ENCODE data around the gene STN1.

STN1 gene

GRCh38 chr10:103895411-103896186 lies 22.4 kb downstream of the STN1 start:
- no peak overlapping the region for H3K4me3 ChIP-seq (ENCODE audit: low read depth, low read length)

DNA sequence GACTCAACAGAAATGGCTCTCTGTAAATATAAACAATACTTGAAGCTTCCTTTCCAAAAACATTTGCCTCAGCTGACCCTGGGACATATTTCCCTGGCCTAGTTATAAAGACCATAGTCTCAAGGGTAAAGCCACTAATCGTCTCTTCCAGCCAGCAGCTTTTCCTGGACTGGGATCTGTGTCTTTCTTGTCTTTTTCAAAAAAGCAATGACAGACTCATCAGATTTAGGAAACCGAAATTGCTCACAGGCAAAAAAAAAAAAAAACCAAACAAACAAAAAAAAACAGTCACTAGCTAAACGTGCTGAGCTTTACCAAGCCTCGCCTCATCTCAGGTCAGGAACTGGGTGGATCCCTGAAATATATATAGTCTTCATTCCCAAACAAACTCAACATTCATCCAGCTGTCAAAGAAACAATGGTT lies 23.5 kb downstream of the STN1 start:
- no peak overlapping the region for H3K4me3 ChIP-seq (ENCODE audit: low read depth, low read length)

GRCh38 chr10:103893817-103894216 lies 24.2 kb downstream of the STN1 start:
- no peak overlapping the region for H3K4me3 ChIP-seq (ENCODE audit: low read depth, low read length)

- no peak overlapping the region for H3K4me3 ChIP-seq (ENCODE audit: low read depth, low read length)
These were observed 25.8 kb downstream of the STN1 start for GRCh38 chr10:103892181-103892580.

- H3K4me3 ChIP-seq (ENCODE audit: low read depth, low read length), result no peak overlapping the region
These were observed 27.3 kb downstream of the STN1 start for GRCh38 chr10:103890688-103891087.

- no peak overlapping the region for H3K4me3 ChIP-seq (ENCODE audit: low read depth, low read length)
These were observed 27.8 kb downstream of the STN1 start for GRCh38 chr10:103890194-103890658.

GRCh38 chr10:103889121-103889720 lies 28.8 kb downstream of the STN1 start:
- no peak overlapping the region for H3K4me3 ChIP-seq (ENCODE audit: low read depth, low read length)

DNA sequence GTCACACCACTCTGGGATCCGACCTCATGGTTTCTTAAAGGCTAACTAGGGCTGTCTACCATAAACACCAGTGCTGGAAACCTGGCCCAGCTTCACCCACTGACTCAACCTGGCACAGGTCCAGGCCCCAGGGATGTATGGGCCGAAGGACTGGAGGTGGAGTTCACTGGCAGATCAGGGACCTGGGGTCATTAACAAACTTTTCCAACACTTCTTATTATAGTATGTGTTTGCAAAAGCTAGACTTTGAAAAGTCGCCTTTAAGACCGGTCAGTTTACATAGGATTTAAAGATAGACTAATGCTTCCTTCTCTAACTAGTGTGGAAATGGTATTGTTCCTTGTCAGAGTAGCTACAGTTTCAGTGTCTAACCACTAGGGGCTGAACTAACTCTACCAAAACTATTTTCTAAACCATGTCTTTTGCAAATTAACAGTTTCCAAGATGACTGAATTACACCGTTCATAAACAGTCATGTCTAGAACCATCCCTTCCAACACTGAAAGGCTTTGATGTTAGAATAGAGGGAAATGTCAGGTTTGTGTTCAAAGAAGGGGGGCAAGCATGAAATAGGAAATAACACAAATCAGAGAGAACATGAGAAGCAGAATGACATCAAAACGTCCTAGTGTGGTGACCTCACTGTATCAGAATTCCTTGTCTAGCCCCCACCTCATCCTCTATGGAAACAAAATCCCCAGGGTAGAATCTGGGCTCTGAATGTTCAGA lies 29.7 kb downstream of the STN1 start:
- no peak overlapping the region for H3K4me3 ChIP-seq (ENCODE audit: low read depth, low read length)

DNA sequence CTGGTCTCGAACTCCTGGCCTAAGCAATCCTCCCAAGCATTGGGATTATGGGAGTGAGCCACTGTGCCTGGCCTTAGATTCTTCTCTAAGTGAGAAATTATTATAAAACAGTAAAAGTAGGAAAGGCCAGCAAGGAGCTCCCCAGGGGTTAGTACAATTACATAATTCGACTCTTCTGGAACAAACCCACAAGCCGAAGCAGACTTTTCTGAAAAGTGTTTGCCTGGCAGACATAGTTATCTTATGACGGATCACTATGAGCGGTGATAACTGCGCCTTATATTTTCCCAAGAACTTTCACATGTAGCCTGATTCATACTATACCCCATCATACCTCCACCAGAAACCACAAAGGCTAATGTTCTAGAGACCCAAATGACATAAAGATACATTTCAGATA lies 32.4 kb downstream of the STN1 start:
- no peak overlapping the region for H3K4me3 ChIP-seq (ENCODE audit: low read depth, low read length)

DNA sequence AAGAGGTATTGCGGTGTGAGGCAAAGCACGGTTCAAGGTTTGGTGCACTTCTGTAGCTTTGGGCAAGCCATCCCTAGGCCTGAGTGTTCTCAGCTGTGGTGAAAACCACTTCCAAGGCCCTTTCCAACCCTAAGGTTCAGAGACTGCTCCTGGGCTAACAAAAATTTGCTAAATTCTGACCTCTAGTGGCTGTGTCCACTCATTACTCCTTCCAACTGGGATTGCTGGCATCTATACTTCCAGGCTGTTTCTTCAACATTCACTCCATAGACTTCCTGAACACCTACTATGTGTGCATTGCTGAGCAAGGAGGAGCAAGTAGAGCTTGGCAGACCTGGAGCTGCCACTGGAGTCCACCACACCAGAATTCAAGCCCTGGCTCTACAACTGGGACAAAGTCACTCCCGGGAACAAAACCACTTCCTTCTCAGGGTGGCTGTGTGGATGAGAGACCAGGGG lies 33.3 kb downstream of the STN1 start:
- no peak overlapping the region for H3K4me3 ChIP-seq (ENCODE audit: low read depth, low read length)

DNA sequence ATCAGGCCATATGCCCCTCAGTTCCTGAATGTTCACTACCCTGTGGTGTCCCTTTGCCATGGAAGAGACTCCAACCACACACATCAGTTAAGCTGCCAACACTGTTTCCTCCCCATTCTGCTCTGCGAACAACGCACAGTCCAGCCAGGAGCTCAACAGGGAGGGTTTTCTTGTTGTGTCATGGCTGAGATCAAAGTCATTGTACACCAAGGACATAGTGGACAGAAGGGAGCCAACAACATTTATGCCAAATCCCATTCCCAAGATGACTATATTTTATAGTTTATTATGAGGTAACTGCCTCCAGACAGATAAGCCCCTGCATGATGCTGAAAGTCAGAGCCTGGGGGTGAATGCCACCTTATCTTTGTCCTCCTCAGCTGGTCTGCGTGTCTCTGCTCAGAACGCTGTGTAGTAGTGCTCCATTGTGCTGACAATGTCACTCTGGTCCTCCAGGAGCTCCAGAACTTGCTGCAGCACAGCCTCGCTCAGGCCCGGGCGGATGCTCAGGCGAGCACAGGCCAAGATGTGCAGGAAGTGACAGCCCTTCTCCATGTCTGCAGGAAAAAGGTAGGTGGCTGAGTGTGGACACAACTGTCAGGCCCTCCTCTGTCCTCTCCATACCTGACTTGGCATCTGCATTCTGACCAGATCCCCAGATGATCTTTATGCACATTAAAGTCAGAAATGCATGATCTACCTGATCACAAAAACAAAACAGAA lies 35.5 kb downstream of the STN1 start:
- no peak overlapping the region for H3K4me3 ChIP-seq (ENCODE audit: low read depth, low read length)

GRCh38 chr10:103881416-103882284 lies 36.3 kb downstream of the STN1 start:
- no peak overlapping the region for H3K4me3 ChIP-seq (ENCODE audit: low read depth, low read length)

DNA sequence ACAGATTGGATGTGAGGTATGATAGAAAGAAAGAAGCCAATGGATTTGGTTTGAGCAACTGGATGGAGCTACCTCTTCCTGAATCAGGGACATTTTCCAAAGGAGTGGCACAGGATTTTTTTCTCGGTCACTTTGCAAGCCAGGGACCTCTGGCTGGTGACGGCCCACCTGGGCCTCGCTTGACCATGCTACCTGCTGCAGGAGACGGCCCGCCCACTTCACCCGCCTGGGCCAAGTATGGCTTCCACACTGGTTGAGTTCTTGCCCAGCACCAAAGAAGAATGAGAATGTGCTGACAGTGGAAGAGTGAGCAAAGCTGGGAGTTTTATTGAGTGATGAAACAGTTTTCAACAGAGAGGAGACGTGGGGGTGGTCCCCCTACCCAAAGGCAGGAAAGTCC lies 38.2 kb downstream of the STN1 start:
- H3K4me3 ChIP-seq (ENCODE audit: low read depth, low read length), result no peak overlapping the region

DNA sequence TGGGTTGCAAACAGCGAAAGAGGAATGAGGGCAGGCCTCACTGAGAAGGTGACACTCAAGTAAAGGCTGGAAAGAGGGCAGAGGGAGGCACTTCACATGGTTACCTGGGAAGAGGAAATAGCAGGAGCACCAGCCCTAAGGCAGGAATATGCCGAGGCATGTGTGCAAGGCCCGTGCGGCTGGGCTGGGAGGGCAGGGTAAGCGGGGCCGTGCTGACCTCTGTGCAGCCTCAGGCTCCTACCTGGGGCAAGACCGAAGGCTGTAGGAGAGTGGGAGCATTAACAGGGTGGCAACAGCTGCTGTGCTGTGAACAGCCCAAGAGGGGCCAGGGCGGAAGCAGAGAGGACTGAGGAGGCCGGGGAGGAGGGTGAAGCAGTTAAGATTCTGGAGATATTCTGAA lies 38.6 kb downstream of the STN1 start:
- no peak overlapping the region for H3K4me3 ChIP-seq (ENCODE audit: low read depth, low read length)

- no peak overlapping the region for H3K4me3 ChIP-seq (ENCODE audit: low read depth, low read length)
These were observed 40.1 kb downstream of the STN1 start for GRCh38 chr10:103877861-103878260.

- H3K4me3 ChIP-seq (ENCODE audit: low read depth, low read length), result no peak overlapping the region
These were observed 41.8 kb downstream of the STN1 start for GRCh38 chr10:103876155-103876554.

DNA sequence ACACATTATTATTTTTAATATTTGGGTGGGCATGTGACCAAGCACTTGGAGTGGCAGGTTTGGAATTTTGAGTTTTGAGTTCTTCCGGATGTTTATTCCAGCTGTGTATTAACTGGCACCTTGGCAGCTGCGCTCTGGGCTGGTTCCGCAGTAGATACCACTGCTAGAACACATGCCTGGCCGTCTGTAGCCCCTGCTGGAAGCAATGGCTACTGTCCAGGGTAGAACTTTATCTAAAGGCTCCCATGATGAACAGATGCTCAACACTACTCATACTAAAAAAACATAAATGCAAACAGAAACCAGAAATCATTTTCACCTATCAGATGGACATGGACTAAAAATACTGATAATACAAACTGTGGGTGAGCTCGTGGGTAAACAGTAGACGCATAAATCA lies 43.3 kb downstream of the STN1 start:
- no peak overlapping the region for H3K4me3 ChIP-seq (ENCODE audit: low read depth, low read length)

- no peak overlapping the region for H3K4me3 ChIP-seq (ENCODE audit: low read depth, low read length)
These were observed 45.6 kb downstream of the STN1 start for GRCh38 chr10:103872137-103872931.

DNA sequence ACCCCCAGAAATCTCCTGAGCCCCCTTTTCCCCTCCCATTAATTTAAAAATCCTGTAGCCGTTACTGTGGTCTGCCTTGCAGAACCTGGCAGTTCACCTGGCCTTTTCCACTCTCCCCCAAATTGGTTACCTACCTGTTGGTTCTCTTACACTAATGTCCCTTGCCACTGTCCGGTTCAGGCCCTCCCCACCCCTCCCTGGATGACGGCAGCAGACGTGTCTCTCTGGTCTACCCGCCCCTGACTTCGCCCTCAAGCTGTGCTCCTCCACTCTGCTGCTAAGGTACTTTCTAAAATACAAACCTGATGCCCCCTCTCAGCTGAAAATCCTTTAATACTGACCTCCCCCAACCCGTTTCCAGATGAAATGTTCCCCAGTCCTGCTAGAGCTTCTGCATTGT lies 47.0 kb downstream of the STN1 start:
- no peak overlapping the region for H3K4me3 ChIP-seq (ENCODE audit: low read depth, low read length)
